ENCODE data around the gene OTULIN. TPM values are rescaled to one million over a fixed set of nuclear protein-coding genes. Genes with fewer than 3 reads are reported as not detected.

OTULIN gene
- total and polyA plus RNA-seq, 2 donors (not counting 1 experiment from before 2014, with no cell fraction given): 9.8 to 17.8 TPM

DNA sequence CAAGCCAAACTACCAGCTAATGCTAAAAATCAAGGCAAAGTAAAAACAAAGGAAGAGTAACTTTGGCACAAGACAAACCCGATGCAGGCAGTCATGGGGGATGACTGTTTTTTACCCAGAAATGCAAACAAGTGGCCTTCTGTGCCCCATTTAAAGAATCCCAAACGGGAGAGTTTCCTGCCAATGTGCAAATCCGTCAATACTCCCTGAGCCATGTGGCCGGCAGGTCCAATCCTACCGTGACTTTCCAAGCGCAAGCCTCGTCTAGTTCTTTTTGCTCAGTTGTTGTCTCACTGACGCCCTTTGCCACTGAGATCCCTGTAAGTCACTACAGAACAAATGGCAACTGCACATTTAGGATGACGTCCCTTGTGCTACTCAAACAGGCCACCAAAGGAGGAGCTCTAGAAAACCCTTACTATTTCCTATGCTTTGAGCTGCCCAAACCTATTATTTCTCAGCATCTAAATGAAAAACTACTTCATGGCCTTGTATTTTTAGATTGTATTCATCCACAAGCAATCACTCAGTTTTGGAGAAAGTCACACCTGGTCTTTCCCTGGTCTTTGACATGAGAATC lies 43.4 kb downstream of the OTULIN start:
- Histone ChIP-seq H3K4me2 (ENCODE audit: extremely low read depth, insufficient read depth, low read length) (no peak overlapping the region), H3K9ac (ENCODE audit: insufficient read depth, low read length) (no peak overlapping the region), H3K4me3 (replicated peaks in 1 of 4; ENCODE audit: control extremely low read depth in 1 of 4, insufficient read depth in 1 of 4, low read depth in 3 of 4, low read length in 4 of 4) (no peak overlapping the region), H3K4me1 (ENCODE audit: control insufficient read depth, extremely low read depth, insufficient read depth, low read length) (peaks cover 4% of the 10 kb centered on the region), H4K20me1 (ENCODE audit: control insufficient read depth, extremely low read depth, insufficient read depth, low read length) (no peaks in the 10 kb centered on the region), H3K27ac (ENCODE audit: insufficient read depth, low read length) (no peak overlapping the region), H3K79me2 (ENCODE audit: control insufficient read depth, insufficient read depth, low read length) (no peaks in the 10 kb centered on the region), H3K36me3 (ENCODE audit: control insufficient read depth, insufficient read depth, low read length) (peaks cover 10% of the 10 kb centered on the region), H3K9me3 (ENCODE audit: control insufficient read depth, insufficient read depth, low read depth, low read length) (no peaks in the 10 kb centered on the region), H2AFZ (ENCODE audit: low read length) (no peak overlapping the region), H3K27me3 (ENCODE audit: control insufficient read depth, insufficient read depth, low read length) (no peaks in the 10 kb centered on the region)
- DNase-seq (ENCODE audit: low read depth in 2 of 2): no peak
- TF ChIP-seq CTCF (conservative IDR thresholded peaks at IDR 0.05 in 1 of 2, IDR thresholded peaks at IDR 0.05 in 1 of 2; ENCODE audit: low read depth in 1 of 2, low read length in 2 of 2) (no peak), EZH2 (IDR thresholded peaks at IDR 0.05; ENCODE audit: low read length, missing control alignments) (no peak)

GRCh38 chr5:14708551-14708950 lies 44.0 kb downstream of the OTULIN start:
- Histone ChIP-seq H3K27ac (ENCODE audit: insufficient read depth, low read length) (no peak overlapping the region), H3K27me3 (ENCODE audit: control insufficient read depth, insufficient read depth, low read length) (no peaks in the 10 kb centered on the region), H2AFZ (ENCODE audit: low read length) (no peak overlapping the region), H3K4me1 (ENCODE audit: control insufficient read depth, extremely low read depth, insufficient read depth, low read length) (peaks cover 4% of the 10 kb centered on the region), H4K20me1 (ENCODE audit: control insufficient read depth, extremely low read depth, insufficient read depth, low read length) (no peaks in the 10 kb centered on the region), H3K36me3 (ENCODE audit: control insufficient read depth, insufficient read depth, low read length) (peaks cover 11% of the 10 kb centered on the region), H3K4me2 (ENCODE audit: extremely low read depth, insufficient read depth, low read length) (no peak overlapping the region), H3K79me2 (ENCODE audit: control insufficient read depth, insufficient read depth, low read length) (no peaks in the 10 kb centered on the region), H3K9ac (ENCODE audit: insufficient read depth, low read length) (no peak overlapping the region), H3K4me3 (replicated peaks in 1 of 4; ENCODE audit: control extremely low read depth in 1 of 4, insufficient read depth in 1 of 4, low read depth in 3 of 4, low read length in 4 of 4) (no peak overlapping the region), H3K9me3 (ENCODE audit: control insufficient read depth, insufficient read depth, low read depth, low read length) (no peaks in the 10 kb centered on the region)
- TF ChIP-seq EZH2 (IDR thresholded peaks at IDR 0.05; ENCODE audit: low read length, missing control alignments): no peak
- DNase-seq (ENCODE audit: low read depth in 2 of 2): no peak

- H3K4me1 ChIP-seq (ENCODE audit: control insufficient read depth, extremely low read depth, insufficient read depth, low read length): peaks cover 4% of the 10 kb centered on the region
- H3K9me3 ChIP-seq (ENCODE audit: control insufficient read depth, insufficient read depth, low read depth, low read length): no peaks in the 10 kb centered on the region
- H3K4me3 ChIP-seq (replicated peaks in 1 of 4; ENCODE audit: control extremely low read depth in 1 of 4, insufficient read depth in 1 of 4, low read depth in 3 of 4, low read length in 4 of 4): no peak overlapping the region
- H3K79me2 ChIP-seq (ENCODE audit: control insufficient read depth, insufficient read depth, low read length): no peaks in the 10 kb centered on the region
- no peaks in the 10 kb centered on the region for H4K20me1 ChIP-seq (ENCODE audit: control insufficient read depth, extremely low read depth, insufficient read depth, low read length)
- H3K9ac ChIP-seq (ENCODE audit: insufficient read depth, low read length): no peak overlapping the region
- no peaks in the 10 kb centered on the region for H3K27me3 ChIP-seq (ENCODE audit: control insufficient read depth, insufficient read depth, low read length)
- no peak overlapping the region for H2AFZ ChIP-seq (ENCODE audit: low read length)
- H3K36me3 ChIP-seq (ENCODE audit: control insufficient read depth, insufficient read depth, low read length): peaks cover 17% of the 10 kb centered on the region
- no peak for DNase-seq (ENCODE audit: low read depth in 2 of 2)
- no peak overlapping the region for H3K4me2 ChIP-seq (ENCODE audit: extremely low read depth, insufficient read depth, low read length)
- no peak for TF ChIP-seq CTCF (conservative IDR thresholded peaks at IDR 0.05 in 1 of 2, IDR thresholded peaks at IDR 0.05 in 1 of 2; ENCODE audit: low read depth in 1 of 2, low read length in 2 of 2)
- TF ChIP-seq EZH2 (IDR thresholded peaks at IDR 0.05; ENCODE audit: low read length, missing control alignments): no peak
- no peak overlapping the region for H3K27ac ChIP-seq (ENCODE audit: insufficient read depth, low read length)
Observed at GRCh38 chr5:14710313-14710994, 45.9 kb downstream of the OTULIN start.

All from fibroblast of lung (primary cell).